CD4-positive, alpha-beta T cell (primary cell): ENCODE data around the gene ARHGAP25. TPM values are rescaled to one million over a fixed set of nuclear protein-coding genes. Genes with fewer than 3 reads are reported as not detected.
A peak's percentile ranks its signal among the peaks of the same experiment; 100 is the strongest.

Experiments used
- ATAC-seq: fragments of 200-7000 bp; cut with Tn5 transposase; one replicate; pipeline ENCODE4 v1.10.0; 2022; ENCODE audit warnings: mild to moderate bottlenecking; ENCODE audit not compliant: poor library complexity
- CTCF ChIA-PET: fragments of 350-600 bp; sonication (Branson Sonifier 250); formaldehyde crosslinking; loops from one replicate; lab custom pipeline; 2021; ENCODE audit warnings: antibody characterized with exemption, inconsistent platforms; lab: Charles Lee
- POLR2A ChIA-PET: fragments of 350-600 bp; sonication (Branson Sonifier 250); formaldehyde crosslinking; loops from one replicate; lab custom pipeline; 2021; ENCODE audit warnings: antibody characterized with exemption, inconsistent platforms; lab: Charles Lee
- DNase-seq, 14 experiments: peaks; one replicate each; pipeline ENCODE4 v3.0.0-alpha.2; 2013 to 2020; ENCODE audit warnings: mixed read lengths in 2 of 14
- H3K27ac ChIP-seq, 2 donors: one replicate each; pipeline versions ENCODE4 v1.5.1 to v1.7.0; 2013; ENCODE audit warnings: low read length in 2 of 2, low read depth in 1 of 2, mild to moderate bottlenecking in 1 of 2
- H3K27me3 ChIP-seq, 2 experiments: 1 replicate in 1 of 2; 2 replicates in 1 of 2; pipeline versions ENCODE4 v1.6.1 to v1.7.0; 2013; ENCODE audit warnings: low read length in 2 of 2, control low read depth in 1 of 2, mild to moderate bottlenecking in 1 of 2, moderate library complexity in 1 of 2; ENCODE audit not compliant: insufficient read depth in 2 of 2, control insufficient read depth in 1 of 2
- H3K36me3 ChIP-seq: one replicate; pipeline ENCODE4 v1.6.1; 2013; ENCODE audit warnings: low read length, control low read depth; ENCODE audit not compliant: insufficient read depth
- H3K4me1 ChIP-seq: one replicate; pipeline ENCODE4 v1.6.1; 2013; ENCODE audit warnings: low read length, control low read depth; ENCODE audit not compliant: insufficient read depth
- H3K4me3 ChIP-seq: one replicate; pipeline ENCODE4 v1.5.1; 2013; ENCODE audit warnings: mild to moderate bottlenecking, low read length, moderate library complexity
- H3K9me3 ChIP-seq, 2 experiments: 1 replicate in 1 of 2; 2 replicates in 1 of 2; pipeline versions ENCODE4 v1.6.1 to v1.7.0; 2013; ENCODE audit warnings: low read length in 2 of 2, mild to moderate bottlenecking in 2 of 2, control low read depth in 1 of 2, moderate library complexity in 1 of 2; ENCODE audit not compliant: control insufficient read depth in 1 of 2, insufficient read depth in 1 of 2
- H3K27ac Mint-ChIP-seq: one replicate; pipeline ENCODE4 v1.8.0; 2020; ENCODE audit warnings: mixed read lengths
- H3K27me3 Mint-ChIP-seq: one replicate; pipeline ENCODE4 v1.8.0; 2021; ENCODE audit warnings: mixed read lengths
- H3K36me3 Mint-ChIP-seq: one replicate; pipeline ENCODE4 v1.8.0; 2021; ENCODE audit warnings: low read depth, mixed read lengths
- H3K4me1 Mint-ChIP-seq: one replicate; pipeline ENCODE4 v1.8.0; 2021; ENCODE audit warnings: low read depth, mixed read lengths
- H3K4me3 Mint-ChIP-seq: one replicate; pipeline ENCODE4 v1.8.0; 2020; ENCODE audit warnings: mild to moderate bottlenecking, mixed read lengths
- H3K9me3 Mint-ChIP-seq: one replicate; pipeline ENCODE4 v1.8.0; 2020; ENCODE audit warnings: mixed read lengths
- intact Hi-C, 2 experiments: fragments of 100-400 bp; cut with DNase I in 1 of 2; cut with micrococcal nuclease in 1 of 2; formaldehyde crosslinking; loops; one replicate each; pipeline versions ENCODE4 v1.15.1 to v1.9.0; 2023 to 2025; cut with DNase I, micrococcal nuclease
- total RNA-seq, 174 experiments: library from RNA in 2 of 174; stranded (reverse) in 2 of 174; gene quantifications; one replicate each; pipeline ENCODE4 v1.2.3 and lab custom pipeline; 2021 to 2026
- TF ChIP-seq, protein P1 (sequence below): fragments of 200-600 bp; IDR thresholded peaks from one replicate; pipeline ENCODE4 v1.8.0; 2022; ENCODE audit warnings: antibody characterized with exemption, mild to moderate bottlenecking

ARHGAP25 gene
- total RNA-seq, 2 experiments from 2014 or later, result 39.3 to 41.8 TPM

DNA sequence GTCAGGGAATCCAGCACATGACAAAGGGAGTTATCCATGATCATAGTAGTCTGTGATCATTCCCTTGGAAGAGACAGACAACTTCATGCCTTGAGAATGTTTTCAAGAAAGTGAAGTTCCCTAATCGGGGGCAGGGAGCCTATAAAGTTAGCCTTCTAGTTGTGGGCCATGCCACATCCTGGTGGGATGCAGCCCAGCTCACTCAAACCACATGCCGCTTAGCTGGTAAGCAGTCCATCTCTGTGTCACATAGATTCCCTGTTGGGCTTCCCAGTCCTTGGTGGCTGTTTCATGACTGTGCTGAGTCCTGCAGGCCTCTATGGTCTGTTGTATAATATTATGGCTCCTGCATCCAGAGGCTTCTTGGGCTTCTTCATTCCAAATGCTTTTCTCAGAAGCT is 11.4 kb upstream of the ARHGAP25 start:
- Histone ChIP-seq H3K27me3 (no peaks in the 10 kb centered on the region), H3K36me3 (no peaks in the 10 kb centered on the region), H3K27ac (peak overlapping the region in 1 of 2 donors; percentile 76), H3K4me1 (peaks cover 92% of the 10 kb centered on the region), H3K9me3 (no peaks in the 10 kb centered on the region), H3K4me3 (no peak overlapping the region)
- Mint-ChIP-seq H3K4me1 (peaks cover 95% of the 10 kb centered on the region), H3K9me3 (no peaks in the 10 kb centered on the region), H3K27ac (peak overlapping the region; percentile 83), H3K36me3 (no peaks in the 10 kb centered on the region), H3K4me3 (no peak overlapping the region), H3K27me3 (no peaks in the 10 kb centered on the region)
- DNase-seq (no peak), ATAC-seq (no peak)
- ChIA-PET CTCF (interaction anchor here (1.3 to 5.4 kb wide), 4 partner anchors 18 to 40 kb away, joined by 3 to 22 read pairs (median 8); no protein-coding TSS in a partner anchor), POLR2A (interaction anchor here (1.0 to 7.8 kb wide), 7 partner anchors 10 to 106 kb away, joined by 3 to 79 read pairs (median 14); partner anchors contain the start of gene ARHGAP25)
- intact Hi-C loops, result no loop called here
- TF ChIP-seq, protein P1, sequence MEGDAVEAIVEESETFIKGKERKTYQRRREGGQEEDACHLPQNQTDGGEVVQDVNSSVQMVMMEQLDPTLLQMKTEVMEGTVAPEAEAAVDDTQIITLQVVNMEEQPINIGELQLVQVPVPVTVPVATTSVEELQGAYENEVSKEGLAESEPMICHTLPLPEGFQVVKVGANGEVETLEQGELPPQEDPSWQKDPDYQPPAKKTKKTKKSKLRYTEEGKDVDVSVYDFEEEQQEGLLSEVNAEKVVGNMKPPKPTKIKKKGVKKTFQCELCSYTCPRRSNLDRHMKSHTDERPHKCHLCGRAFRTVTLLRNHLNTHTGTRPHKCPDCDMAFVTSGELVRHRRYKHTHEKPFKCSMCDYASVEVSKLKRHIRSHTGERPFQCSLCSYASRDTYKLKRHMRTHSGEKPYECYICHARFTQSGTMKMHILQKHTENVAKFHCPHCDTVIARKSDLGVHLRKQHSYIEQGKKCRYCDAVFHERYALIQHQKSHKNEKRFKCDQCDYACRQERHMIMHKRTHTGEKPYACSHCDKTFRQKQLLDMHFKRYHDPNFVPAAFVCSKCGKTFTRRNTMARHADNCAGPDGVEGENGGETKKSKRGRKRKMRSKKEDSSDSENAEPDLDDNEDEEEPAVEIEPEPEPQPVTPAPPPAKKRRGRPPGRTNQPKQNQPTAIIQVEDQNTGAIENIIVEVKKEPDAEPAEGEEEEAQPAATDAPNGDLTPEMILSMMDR, result no peak

DNA sequence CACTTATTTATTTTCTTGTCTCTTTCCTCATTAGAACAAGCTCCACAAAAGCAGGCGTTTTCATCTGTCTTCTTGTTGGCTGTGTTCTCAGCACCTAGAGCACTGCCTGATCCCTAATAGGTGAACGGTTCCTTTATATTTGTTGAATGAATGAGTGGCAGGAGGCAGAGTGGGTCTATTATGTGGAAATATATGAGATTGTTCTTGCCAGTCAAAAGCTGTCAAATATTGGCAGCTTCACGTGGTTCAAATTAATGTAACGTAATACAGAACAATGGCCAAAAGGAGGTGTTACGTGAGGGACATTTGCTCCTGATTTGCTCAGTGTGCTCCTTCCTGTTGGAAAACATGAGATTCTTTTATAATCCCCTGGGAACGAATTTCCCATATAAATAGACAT is 8.5 kb upstream of the ARHGAP25 start:
- Histone ChIP-seq H3K27me3 (no peaks in the 10 kb centered on the region), H3K36me3 (no peaks in the 10 kb centered on the region), H3K27ac (peak overlapping the region in 1 of 2 donors; percentile 42), H3K4me1 (peaks cover 69% of the 10 kb centered on the region), H3K9me3 (no peaks in the 10 kb centered on the region), H3K4me3 (no peak overlapping the region)
- TF ChIP-seq, protein P1, result no peak
- Mint-ChIP-seq H3K27me3 (no peaks in the 10 kb centered on the region), H3K27ac (peak overlapping the region; percentile 88), H3K4me3 (no peak overlapping the region), H3K4me1 (peaks cover 78% of the 10 kb centered on the region), H3K36me3 (no peaks in the 10 kb centered on the region), H3K9me3 (no peaks in the 10 kb centered on the region)
- CTCF ChIA-PET, result interaction anchor here (0.7 to 3.1 kb wide), 4 partner anchors 9 to 26 kb away, joined by 3 to 12 read pairs (median 6); no protein-coding TSS in a partner anchor
- ATAC-seq (no peak), DNase-seq (no peak)
- intact Hi-C loops, result no loop called here
- POLR2A ChIA-PET, result interaction anchor here (0.5 to 2.7 kb wide), 6 partner anchors 8 to 182 kb away, joined by 3 to 13 read pairs (median 6); partner anchors contain the start of gene ARHGAP25

DNA sequence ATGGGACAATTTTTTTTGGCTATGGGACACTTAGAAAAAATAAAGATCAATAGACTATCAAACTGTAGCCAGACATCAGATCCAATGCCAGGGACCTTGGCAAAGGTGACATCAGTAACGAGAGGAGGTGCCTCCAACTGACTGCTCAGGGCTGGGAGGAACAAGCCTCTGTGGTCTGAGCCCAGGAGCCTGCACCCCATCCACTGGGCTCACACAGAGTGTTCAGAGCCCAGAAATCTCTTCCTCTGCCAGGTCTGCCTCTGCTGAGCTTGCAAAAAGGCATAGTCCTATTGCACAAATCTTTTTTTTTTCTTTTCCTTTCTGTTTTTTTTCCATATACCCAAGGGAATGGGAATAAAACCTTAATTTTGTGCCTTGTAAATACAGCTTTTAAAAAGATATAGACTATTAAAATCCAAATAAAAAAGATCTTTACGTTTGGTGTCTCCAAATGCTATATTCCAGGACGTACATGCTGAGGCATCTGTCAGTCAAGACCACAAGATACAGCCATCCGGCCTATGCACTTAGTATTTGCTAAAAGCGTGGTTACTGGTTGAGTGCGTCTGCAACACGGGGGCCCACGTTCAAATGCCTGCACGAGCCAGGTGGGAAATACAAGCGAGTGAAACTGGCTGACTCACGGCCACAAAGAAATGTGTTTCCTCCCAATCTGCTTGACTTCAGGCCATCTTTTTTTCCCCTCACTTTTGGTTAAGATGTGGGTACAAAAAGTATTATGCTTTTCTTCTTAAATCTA is 7.8 kb upstream of the ARHGAP25 start:
- Histone ChIP-seq H3K9me3 (no peaks in the 10 kb centered on the region), H3K27ac (peak overlapping the region; percentile 10 to 42), H3K4me3 (no peak overlapping the region), H3K36me3 (no peaks in the 10 kb centered on the region), H3K4me1 (peaks cover 63% of the 10 kb centered on the region), H3K27me3 (no peaks in the 10 kb centered on the region)
- peak; percentile 97 for ATAC-seq
- H3K9me3 Mint-ChIP-seq, result no peaks in the 10 kb centered on the region
- POLR2A ChIA-PET, result interaction anchor here (0.5 to 3.0 kb wide), 8 partner anchors 8 to 182 kb away, joined by 3 to 15 read pairs (median 6); no protein-coding TSS in a partner anchor
- intact Hi-C loops, result loop anchor here in 1 of 2 experiments (1.0 kb wide), 2 partner anchors 11 to 15 kb away; no protein-coding TSS in a partner anchor
- TF ChIP-seq, protein P1, result no peak
- peak overlapping the region; percentile 88 for H3K27ac Mint-ChIP-seq
- H3K36me3 Mint-ChIP-seq, result no peaks in the 10 kb centered on the region
- H3K4me3 Mint-ChIP-seq, result peak overlapping the region; percentile 46
- CTCF ChIA-PET, result interaction anchor here (0.7 to 3.1 kb wide), 4 partner anchors 10 to 25 kb away, joined by 3 to 12 read pairs (median 6); no protein-coding TSS in a partner anchor
- H3K27me3 Mint-ChIP-seq, result no peaks in the 10 kb centered on the region
- peaks cover 78% of the 10 kb centered on the region for H3K4me1 Mint-ChIP-seq
- peak; percentile 52 to 92 (median 74) for DNase-seq
